Measurements from ENCODE around the gene AGBL4.

AGBL4 gene

DNA sequence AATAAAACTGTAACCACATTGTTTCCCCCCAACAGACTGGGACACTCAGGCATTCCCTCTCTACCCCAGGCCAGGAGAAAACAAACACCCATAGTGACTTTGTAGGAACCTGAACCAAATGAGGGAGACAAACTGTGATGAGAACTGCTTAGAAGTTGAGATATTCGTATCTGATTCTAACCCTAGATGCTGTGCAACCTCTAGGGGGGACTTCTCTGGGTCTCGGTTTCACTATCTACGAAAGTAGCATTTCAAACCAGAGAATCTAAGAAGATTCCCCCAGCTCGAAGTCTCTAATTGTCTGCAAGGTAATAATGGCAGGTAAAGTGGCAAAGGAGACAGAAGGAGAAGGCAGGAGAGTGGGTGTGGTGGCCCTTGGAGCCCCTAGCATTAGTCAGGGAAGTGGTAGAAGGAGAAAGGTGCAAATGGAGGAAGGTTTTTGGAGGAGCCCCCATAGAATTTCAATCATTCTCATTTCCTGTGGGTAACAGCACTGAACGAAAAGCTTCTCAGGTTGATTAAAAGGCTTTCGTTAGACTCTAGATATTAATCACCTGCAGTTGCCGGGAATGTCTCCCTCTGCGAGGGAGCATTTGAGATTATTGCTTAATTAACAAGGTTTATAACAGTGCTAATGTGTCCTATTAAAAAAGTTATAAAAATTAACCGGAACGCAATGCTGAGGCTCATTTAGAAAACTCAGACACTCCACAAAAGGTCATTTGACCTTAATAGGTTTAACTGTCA is 1293.4 kb downstream of the AGBL4 start:
- no peak for ATAC-seq
- TF ChIP-seq ZNF565 (CRISPR knock-in tag; conservative IDR thresholded peaks at IDR 0.05; ENCODE audit: low read depth), result no peak
- no peak for TF ChIP-seq PPARA (CRISPR knock-in tag; IDR thresholded peaks at IDR 0.05; ENCODE audit: borderline replicate concordance)
- TF ChIP-seq, protein P1, sequence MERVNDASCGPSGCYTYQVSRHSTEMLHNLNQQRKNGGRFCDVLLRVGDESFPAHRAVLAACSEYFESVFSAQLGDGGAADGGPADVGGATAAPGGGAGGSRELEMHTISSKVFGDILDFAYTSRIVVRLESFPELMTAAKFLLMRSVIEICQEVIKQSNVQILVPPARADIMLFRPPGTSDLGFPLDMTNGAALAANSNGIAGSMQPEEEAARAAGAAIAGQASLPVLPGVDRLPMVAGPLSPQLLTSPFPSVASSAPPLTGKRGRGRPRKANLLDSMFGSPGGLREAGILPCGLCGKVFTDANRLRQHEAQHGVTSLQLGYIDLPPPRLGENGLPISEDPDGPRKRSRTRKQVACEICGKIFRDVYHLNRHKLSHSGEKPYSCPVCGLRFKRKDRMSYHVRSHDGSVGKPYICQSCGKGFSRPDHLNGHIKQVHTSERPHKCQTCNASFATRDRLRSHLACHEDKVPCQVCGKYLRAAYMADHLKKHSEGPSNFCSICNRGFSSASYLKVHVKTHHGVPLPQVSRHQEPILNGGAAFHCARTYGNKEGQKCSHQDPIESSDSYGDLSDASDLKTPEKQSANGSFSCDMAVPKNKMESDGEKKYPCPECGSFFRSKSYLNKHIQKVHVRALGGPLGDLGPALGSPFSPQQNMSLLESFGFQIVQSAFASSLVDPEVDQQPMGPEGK (CRISPR knock-in tag; IDR thresholded peaks at IDR 0.05; ENCODE audit: borderline replicate concordance), result no peak

DNA sequence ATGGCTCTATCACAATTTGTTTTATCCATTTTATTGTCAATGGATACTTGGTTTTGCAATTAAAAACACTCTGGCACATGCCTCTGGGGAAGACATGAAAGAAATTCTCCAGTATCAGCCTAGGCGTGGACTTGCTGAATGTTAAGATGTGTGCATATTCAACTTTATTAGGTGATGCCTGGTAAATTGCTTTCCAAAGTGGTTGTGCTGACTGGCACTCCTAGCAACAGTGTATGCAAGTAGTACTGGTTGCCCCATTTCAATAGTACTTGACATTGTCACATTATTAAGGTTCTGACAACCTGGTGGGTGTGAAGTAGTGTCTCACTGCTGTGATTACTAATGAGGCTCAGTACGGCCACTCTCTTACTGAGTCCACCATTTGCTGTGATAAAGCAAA is 1295.2 kb downstream of the AGBL4 start:
- no peak for ATAC-seq

GRCh38 chr1:48726557-48727215 is 1297.1 kb downstream of the AGBL4 start:
- TF ChIP-seq ZNF565 (CRISPR knock-in tag; conservative IDR thresholded peaks at IDR 0.05; ENCODE audit: low read depth) (no peak), BACH2 (CRISPR knock-in tag; IDR thresholded peaks at IDR 0.05; ENCODE audit: borderline replicate concordance) (no peak), ZC3H10 (CRISPR knock-in tag; IDR thresholded peaks at IDR 0.05) (no peak), SNAI2 (CRISPR knock-in tag; IDR thresholded peaks at IDR 0.05) (no peak), ESRRG (CRISPR knock-in tag; IDR thresholded peaks at IDR 0.05) (no peak), CSDC2 (CRISPR knock-in tag; IDR thresholded peaks at IDR 0.05) (no peak)
- TF ChIP-seq, protein P1 (CRISPR knock-in tag; IDR thresholded peaks at IDR 0.05; ENCODE audit: borderline replicate concordance), result no peak
- no peak for ATAC-seq

More for the DNA sequence above, 1295.2 kb downstream of the AGBL4 start:
- TF ChIP-seq TSHZ2 (CRISPR knock-in tag; IDR thresholded peaks at IDR 0.05), result no peak
- no peak for TF ChIP-seq RARB (CRISPR knock-in tag; IDR thresholded peaks at IDR 0.05)
- TF ChIP-seq PPARA (CRISPR knock-in tag; IDR thresholded peaks at IDR 0.05; ENCODE audit: borderline replicate concordance), result no peak
- TF ChIP-seq ZFP3 (CRISPR knock-in tag; IDR thresholded peaks at IDR 0.05), result no peak
- no peak for TF ChIP-seq ARNTL (CRISPR knock-in tag; IDR thresholded peaks at IDR 0.05; ENCODE audit: borderline replicate concordance, low read depth)
- TF ChIP-seq BACH2 (CRISPR knock-in tag; IDR thresholded peaks at IDR 0.05; ENCODE audit: borderline replicate concordance), result no peak

DNA sequence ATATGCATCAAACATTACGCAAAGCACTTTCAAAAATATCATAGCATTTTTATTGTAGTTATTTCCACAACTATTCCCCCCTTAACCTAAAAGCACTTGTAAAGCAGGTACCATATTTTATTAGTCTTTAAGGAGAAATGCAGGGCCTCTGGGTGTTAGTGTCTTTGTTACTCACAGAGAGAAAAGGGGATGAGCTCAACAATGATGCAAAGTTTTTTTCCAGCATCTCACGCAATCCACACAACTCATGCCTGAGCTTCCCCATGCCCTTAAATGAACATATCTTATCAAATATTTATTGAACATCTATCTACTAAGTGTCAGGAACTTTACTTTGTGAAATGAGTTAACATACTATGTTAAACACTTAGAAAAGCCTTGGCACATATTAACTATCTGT is 1297.6 kb downstream of the AGBL4 start:
- ATAC-seq, result no peak
- TF ChIP-seq ZFP30 (CRISPR knock-in tag; IDR thresholded peaks at IDR 0.05), result no peak
- TF ChIP-seq ZNF565 (CRISPR knock-in tag; conservative IDR thresholded peaks at IDR 0.05; ENCODE audit: low read depth), result no peak
- TF ChIP-seq ZNF70 (CRISPR knock-in tag; IDR thresholded peaks at IDR 0.05), result no peak
- TF ChIP-seq PPARA (CRISPR knock-in tag; IDR thresholded peaks at IDR 0.05; ENCODE audit: borderline replicate concordance), result no peak
- TF ChIP-seq, protein P2, sequence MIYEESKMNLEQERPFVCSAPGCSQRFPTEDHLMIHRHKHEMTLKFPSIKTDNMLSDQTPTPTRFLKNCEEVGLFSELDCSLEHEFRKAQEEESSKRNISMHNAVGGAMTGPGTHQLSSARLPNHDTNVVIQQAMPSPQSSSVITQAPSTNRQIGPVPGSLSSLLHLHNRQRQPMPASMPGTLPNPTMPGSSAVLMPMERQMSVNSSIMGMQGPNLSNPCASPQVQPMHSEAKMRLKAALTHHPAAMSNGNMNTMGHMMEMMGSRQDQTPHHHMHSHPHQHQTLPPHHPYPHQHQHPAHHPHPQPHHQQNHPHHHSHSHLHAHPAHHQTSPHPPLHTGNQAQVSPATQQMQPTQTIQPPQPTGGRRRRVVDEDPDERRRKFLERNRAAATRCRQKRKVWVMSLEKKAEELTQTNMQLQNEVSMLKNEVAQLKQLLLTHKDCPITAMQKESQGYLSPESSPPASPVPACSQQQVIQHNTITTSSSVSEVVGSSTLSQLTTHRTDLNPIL (CRISPR knock-in tag; IDR thresholded peaks at IDR 0.05; ENCODE audit: low read depth), result no peak
- TF ChIP-seq, protein P1 (CRISPR knock-in tag; IDR thresholded peaks at IDR 0.05; ENCODE audit: borderline replicate concordance), result no peak
- TF ChIP-seq ZC3H10 (CRISPR knock-in tag; IDR thresholded peaks at IDR 0.05), result no peak
- no peak for TF ChIP-seq ESRRG (CRISPR knock-in tag; IDR thresholded peaks at IDR 0.05)
- TF ChIP-seq, protein P3, sequence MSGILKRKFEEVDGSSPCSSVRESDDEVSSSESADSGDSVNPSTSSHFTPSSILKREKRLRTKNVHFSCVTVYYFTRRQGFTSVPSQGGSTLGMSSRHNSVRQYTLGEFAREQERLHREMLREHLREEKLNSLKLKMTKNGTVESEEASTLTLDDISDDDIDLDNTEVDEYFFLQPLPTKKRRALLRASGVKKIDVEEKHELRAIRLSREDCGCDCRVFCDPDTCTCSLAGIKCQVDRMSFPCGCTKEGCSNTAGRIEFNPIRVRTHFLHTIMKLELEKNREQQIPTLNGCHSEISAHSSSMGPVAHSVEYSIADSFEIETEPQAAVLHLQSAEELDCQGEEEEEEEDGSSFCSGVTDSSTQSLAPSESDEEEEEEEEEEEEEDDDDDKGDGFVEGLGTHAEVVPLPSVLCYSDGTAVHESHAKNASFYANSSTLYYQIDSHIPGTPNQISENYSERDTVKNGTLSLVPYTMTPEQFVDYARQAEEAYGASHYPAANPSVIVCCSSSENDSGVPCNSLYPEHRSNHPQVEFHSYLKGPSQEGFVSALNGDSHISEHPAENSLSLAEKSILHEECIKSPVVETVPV (CRISPR knock-in tag; IDR thresholded peaks at IDR 0.05), result no peak
- no peak for TF ChIP-seq RARB (CRISPR knock-in tag; IDR thresholded peaks at IDR 0.05)
- TF ChIP-seq GLIS3 (CRISPR knock-in tag; IDR thresholded peaks at IDR 0.05), result no peak
- no peak for TF ChIP-seq TSHZ2 (CRISPR knock-in tag; IDR thresholded peaks at IDR 0.05)
- no peak for TF ChIP-seq ZNF8 (CRISPR knock-in tag; IDR thresholded peaks at IDR 0.05)
- no peak for TF ChIP-seq TOX (CRISPR knock-in tag; IDR thresholded peaks at IDR 0.05; ENCODE audit: borderline replicate concordance)
- TF ChIP-seq ZFP3 (CRISPR knock-in tag; IDR thresholded peaks at IDR 0.05), result no peak
